Measurements from ENCODE around the gene ZFHX3.

ZFHX3 gene

GRCh38 chr16:72862090-72862489 is 185.8 kb downstream of the ZFHX3 start:
- no peak for DNase-seq

GRCh38 chr16:72860726-72861562 is 187.0 kb downstream of the ZFHX3 start:
- DNase-seq: no peak

DNA sequence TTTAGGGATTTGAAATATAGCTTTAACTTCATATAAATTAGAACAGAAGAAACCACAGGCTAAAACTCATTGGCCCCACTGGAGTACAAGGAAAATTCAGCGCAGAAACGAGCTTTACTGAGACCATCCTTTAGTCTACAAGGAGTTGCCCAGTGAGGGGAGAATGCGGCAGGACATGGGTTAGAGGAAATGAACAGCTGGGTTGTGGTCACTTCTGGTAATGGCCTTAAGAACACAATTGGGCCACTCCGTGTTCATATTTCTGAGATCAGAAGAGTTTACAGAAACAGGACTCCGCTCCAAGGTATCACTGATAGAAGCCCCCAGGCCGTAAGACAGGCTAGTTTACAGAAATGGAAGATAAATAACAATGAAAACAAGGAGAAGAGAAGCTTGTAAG is 188.3 kb downstream of the ZFHX3 start:
- DNase-seq: no peak

DNA sequence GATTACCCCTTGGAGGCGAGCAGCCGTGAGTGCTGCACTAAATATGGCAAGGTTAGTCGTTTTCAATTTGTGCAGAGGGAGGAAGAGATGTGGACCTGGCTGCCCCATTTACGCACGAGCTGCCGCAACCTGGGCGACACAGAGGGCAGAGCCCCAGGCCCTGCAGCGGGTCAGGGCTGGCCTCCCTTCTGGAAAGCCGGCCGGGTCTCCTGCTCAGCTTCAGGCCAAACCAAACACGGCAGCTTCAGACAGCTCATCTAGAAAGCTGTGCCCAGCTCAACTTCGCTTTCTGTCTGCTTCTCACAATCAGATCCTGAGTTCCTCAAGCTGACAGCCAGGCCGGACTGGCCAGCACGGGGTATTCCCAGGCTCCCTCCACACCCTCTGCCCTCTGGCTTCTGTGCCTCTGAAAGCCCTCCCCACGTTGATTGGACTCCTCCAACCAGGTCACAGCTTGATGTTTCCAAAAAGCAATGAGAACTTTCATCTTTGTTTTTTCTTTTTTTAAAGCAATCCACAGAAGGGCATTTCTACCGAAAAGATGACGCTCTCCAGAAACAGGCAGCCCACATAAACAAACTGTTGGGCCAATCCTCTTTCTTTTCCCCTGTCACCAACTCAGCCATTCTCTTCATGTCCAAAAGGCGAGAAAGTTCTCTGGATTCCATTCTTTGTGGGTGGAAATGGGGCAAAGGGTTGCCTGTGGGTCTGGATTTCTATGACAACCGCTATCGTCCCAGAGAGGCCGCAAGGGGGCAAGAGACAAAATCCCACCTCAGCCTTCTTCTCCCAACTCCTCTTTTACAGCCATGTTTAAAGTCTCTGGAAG is 189.0 kb downstream of the ZFHX3 start:
- DNase-seq: no peak

DNA sequence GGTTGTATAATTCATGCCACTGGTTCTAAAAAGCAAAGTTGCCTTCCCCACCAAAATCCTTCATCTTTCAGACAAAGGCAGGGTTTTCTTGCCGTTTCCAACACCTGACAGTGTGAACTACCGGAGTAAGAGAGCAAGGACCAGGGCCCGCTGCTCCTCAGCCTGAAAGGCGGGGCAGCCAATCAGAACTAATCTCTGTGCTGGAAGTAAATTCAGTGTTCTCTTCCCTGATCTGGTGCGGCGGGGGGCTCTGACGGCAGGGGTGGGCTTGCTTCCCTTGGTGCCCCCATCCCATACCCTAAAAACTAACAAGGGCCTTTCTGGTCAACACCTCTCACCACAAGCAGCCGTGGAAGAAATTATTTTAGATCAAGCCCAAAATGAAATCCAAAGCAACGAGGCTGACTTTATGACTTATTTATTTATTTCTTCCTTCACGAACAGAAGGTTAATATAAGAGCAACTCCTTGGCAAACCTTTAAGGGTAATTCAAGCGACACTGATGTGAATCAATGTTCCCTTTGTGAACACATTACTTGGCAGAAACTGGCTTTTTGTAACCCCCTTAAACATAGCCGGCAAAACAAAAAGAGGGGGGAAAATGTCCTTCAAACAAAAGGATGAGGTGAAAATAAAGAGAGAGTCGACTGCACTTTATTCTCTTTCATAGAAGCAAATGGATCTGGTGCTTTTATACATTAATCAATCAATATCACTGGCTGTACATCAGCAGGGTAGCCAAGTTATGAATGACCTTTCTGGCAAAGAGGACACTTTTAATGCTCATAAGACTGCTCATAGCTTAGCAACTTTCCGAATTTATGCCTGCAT is 189.9 kb downstream of the ZFHX3 start:
- DNase-seq: no peak

GRCh38 chr16:72856797-72857196 is 191.1 kb downstream of the ZFHX3 start:
- DNase-seq: no peak

GRCh38 chr16:72854267-72854959 is 193.5 kb downstream of the ZFHX3 start:
- DNase-seq: no peak

DNA sequence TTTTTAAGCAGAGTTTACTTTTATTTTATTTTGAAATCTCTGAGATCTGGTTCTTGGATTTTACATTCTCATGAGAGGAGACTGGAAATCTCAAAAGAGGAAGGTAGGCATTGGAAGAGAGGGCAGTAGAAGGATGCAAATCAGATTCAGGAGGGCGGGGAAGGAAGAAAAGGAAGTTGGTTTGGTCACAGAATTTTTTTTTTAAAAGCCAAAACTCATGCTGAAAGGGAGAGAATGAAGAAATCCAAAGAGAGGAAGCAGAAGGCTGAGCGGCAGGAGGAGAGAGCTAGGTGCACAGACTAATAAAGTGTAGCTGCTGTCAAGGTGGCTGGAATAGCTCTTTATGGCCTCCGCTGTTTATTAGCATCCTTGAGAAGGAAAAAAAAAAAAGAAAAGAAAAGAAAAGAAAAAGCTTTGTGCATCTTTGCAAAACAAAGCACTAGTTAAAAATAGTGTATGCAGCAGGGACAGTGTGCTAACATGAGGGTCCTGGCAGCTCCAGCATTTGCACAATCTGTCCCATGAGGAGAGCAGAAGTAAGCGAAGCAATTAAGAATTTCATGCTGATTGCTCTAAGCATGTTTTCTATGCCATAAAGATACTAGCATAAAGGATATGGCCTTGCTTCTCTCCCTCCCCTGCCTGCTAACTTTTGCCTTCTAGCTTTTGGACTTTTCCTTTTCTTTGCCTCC is 194.2 kb downstream of the ZFHX3 start:
- no peak for DNase-seq

GRCh38 chr16:72852421-72852820 is 195.5 kb downstream of the ZFHX3 start:
- DNase-seq: no peak

DNA sequence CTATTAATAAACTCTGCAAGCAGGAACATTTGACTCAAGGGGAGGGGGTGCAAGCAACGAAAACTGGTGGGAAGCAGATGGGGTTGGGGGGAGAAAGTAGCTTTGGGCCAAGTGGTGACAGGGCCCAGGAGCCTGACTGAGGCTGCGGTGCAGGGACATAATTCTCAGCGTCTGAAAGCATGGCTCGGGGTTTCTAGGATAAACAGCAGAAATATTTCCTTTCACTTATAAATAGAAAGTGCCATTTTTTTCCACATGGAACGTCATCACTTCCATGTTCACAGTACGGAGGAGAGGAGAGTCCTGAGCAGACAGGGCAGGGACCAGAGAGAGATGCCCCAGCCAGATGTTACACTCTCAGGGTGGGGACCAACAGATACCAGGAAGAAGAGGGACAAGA is 197.1 kb downstream of the ZFHX3 start:
- no peak for DNase-seq

- no peak for DNase-seq
Observed at GRCh38 chr16:72850021-72850420, 197.9 kb downstream of the ZFHX3 start.

DNA sequence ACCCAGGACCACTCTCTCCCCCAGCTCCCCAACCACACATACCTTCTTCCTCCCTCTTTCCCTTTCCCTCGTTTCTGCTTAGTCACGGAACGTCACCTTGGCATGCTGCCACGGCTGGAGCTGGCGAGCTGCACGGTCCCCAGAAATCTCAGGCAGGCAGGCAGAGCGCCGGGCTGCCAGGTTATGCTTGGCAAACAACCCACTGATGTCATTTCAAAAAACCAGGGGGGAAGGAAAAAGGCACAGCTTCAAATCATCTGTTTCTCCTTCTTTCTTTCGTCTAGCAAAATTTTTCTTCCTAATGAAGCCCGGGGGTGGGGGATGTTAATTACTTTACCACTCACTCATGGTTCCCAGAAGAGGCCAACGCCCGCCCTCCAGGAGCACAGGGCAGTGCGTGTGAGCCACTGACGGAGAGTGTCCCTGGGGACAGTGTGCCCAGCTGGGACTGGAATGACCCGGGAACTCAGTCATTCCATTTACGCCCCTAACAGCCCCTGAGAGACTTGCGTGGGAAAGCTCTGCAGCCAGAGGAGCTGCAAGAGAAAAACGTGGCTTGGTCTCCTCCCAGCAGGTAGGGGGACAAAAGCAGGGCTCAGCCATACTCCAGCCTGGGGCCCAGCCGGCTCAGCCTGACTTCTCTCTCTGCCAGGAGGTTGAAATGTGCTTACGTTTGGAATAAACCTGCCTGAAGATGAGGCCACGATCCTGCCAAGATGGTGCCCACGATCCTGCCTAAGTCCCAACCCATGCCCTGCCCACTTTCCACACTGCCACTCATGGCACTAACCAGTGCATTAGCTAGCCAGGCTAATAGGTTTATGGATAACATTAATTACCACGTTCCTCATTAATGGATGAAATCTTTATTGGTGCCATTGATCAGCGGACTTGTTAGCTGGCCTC is 198.9 kb downstream of the ZFHX3 start:
- no peak for DNase-seq

- DNase-seq: no peak
Observed at GRCh38 chr16:72848028-72848400, 199.9 kb downstream of the ZFHX3 start.

GRCh38 chr16:72847187-72848027 is 200.5 kb downstream of the ZFHX3 start:
- DNase-seq: no peak

DNA sequence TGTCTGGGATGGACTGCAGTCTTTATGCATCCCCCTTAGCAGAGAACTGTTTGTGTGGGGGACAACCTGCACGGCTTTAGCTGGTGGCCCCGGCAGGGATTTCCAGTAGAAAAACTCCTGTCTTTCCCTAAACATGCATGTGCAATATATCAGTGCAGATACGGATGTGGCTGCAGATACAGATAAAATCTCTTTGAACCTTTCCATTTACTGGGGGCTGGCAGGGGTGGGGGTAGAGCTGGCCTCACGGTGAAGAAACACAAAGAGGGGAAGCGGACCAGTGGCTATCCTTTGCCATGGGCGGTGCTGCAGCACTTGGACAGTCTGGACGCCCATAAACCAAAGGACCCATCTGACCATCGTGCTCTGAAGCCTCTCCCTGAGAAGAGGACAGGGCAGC is 201.3 kb downstream of the ZFHX3 start:
- no peak for DNase-seq

DNA sequence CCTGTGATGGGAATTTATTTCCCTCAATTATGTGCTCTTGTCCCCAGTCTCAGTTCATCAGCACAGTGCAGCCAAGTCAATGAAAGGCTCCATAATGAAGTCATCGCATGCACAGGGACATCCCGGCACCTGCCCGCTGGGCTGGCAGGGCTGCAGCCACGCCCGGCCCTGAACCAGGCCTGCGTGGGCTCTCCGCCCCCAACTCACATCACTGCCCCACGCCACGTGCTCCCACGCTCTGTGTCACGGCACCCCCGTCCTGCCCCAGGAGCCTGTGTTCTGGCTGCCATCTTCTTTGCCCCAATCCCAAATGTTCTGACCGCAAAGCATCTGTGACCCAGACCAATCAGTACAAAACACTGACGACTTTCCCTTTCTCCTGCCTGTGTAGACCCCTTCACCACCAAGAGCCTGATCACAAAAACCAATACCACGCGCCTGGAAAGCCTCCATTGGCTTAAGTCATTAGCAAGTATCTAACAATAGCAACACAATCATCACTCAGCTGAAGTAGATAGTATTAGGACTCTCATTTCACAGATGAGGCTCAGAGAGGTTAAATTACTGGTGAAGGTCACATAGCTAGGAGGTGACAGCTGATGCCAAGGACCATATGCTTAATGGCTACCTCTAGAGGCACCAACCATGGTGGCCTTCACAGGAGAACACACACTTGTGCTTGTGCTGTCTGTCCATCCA is 202.5 kb downstream of the ZFHX3 start:
- DNase-seq: no peak

DNA sequence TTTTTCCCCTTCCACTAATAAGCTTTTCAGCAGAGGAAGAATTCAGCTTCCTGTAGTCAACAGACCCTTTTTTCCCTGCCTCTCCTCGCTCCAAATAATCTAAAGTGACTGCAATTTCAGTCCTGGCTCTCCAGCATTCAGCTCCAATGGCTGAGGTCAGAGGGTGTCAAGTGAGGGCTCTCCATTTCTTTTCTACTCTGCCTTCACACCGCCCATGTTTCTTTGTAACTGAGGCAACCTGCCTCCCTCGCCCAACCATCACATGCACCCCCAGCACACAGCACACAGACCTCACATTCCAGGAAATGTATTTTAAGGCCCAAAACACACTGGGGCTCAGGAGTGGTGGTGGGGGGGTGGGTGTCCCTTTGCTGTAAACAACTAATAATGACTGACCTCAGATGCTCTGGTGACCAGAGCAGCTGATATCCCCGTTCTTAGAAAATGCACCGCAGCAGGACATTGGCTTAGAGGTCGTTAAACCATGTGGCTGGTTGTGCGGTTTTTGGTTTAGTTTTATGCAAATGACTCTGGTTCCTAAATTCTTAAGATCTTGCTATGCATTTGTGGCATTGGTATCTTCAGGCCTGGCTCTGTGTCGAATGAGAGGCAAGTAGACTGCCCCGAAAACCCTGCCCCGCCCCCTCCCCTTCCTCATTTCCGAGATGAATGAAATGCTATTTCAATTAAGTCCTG is 203.6 kb downstream of the ZFHX3 start:
- DNase-seq: no peak

DNA sequence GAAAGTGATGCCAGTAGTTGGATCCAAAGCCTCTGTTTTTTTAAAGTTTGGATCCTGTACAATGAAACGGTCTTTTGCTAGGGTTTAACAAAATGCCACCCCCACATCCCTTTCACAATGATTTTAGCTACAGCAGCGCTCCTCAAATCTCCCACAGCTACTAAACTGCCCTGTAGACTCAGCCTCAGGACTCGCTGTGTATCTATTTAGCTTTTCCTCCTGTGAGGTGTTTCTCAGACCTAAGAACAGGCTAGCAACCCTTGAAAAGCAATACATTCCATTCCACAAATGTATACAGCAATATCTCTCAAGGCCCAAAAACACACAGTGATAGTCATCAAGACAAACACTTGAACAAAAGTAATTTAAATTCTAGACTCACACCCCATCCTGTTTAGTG is 206.4 kb downstream of the ZFHX3 start:
- DNase-seq: no peak
